Liver (tissue), 9 donors: ENCODE results near the gene HOXC6. TPM values are rescaled to one million over a fixed set of nuclear protein-coding genes. Genes with fewer than 3 reads are reported as not detected.

ENCODE experiments used
- DNase-seq: peaks from one replicate; pipeline ENCODE4 v3.0.0-alpha.2; 2017; ENCODE audit warnings: low spot score
- H3K27ac ChIP-seq, 2 donors: one replicate each; pipeline ENCODE4 v1.7.0; 2013; ENCODE audit warnings: inconsistent platforms in 2 of 2, low read length in 2 of 2, control low read depth in 1 of 2, low read depth in 1 of 2, mild to moderate bottlenecking in 1 of 2
- H3K27me3 ChIP-seq, 4 donors: one replicate each; pipeline versions ENCODE4 v1.6.1 to v1.7.0; 2013; ENCODE audit warnings: low read length in 3 of 4, inconsistent platforms in 1 of 4, mild to moderate bottlenecking in 1 of 4, moderate library complexity in 1 of 4; ENCODE audit not compliant: control insufficient read depth in 4 of 4, insufficient read depth in 4 of 4
- H3K36me3 ChIP-seq, 4 donors: one replicate each; pipeline versions ENCODE4 v1.6.1 to v1.7.0; 2013; ENCODE audit warnings: low read length in 3 of 4, mild to moderate bottlenecking in 3 of 4, low read depth in 1 of 4, moderate library complexity in 1 of 4; ENCODE audit not compliant: control insufficient read depth in 4 of 4, insufficient read depth in 3 of 4
- H3K4me1 ChIP-seq, 4 donors: one replicate each; pipeline versions ENCODE4 v1.6.1 to v1.7.0; 2013; ENCODE audit warnings: low read length in 3 of 4, mild to moderate bottlenecking in 3 of 4, moderate library complexity in 1 of 4; ENCODE audit not compliant: control insufficient read depth in 4 of 4, insufficient read depth in 4 of 4
- H3K4me3 ChIP-seq, 3 donors: one replicate each; pipeline versions ENCODE4 v1.6.1 to v1.7.0; 2013; ENCODE audit warnings: low read length in 3 of 3, control low read depth in 1 of 3, low read depth in 1 of 3, mild to moderate bottlenecking in 1 of 3
- H3K9ac ChIP-seq, 2 donors: one replicate each; pipeline ENCODE4 v1.7.0; 2013; ENCODE audit warnings: low read length in 2 of 2, mild to moderate bottlenecking in 2 of 2, moderate library complexity in 2 of 2, control low read depth in 1 of 2, low read depth in 1 of 2
- H3K9me3 ChIP-seq, 4 donors: one replicate each; pipeline versions ENCODE4 v1.6.1 to v1.7.0; 2013; ENCODE audit warnings: low read length in 3 of 4; ENCODE audit not compliant: control insufficient read depth in 4 of 4
- FOXA2 ChIP-seq: IDR thresholded peaks from 2 replicates; pipeline ENCODE4 v1.6.1; 2016; ENCODE audit warnings: antibody characterized with exemption
- GABPA ChIP-seq, 2 donors: IDR thresholded peaks in 1 of 2; conservative IDR thresholded peaks in 1 of 2; 2 replicates each; pipeline ENCODE4 v1.6.1; 2016; ENCODE audit warnings: antibody characterized with exemption in 2 of 2, mild to moderate bottlenecking in 1 of 2, moderate library complexity in 1 of 2
- HNF4G ChIP-seq: IDR thresholded peaks from 2 replicates; pipeline ENCODE4 v1.6.1; 2016; ENCODE audit warnings: antibody characterized with exemption
- JUND ChIP-seq, 2 donors: IDR thresholded peaks; 2 replicates each; pipeline ENCODE4 v1.6.1; 2016; ENCODE audit warnings: antibody characterized with exemption in 2 of 2
- NR2F2 ChIP-seq: IDR thresholded peaks from 2 replicates; pipeline ENCODE4 v1.6.1; 2016; ENCODE audit warnings: antibody characterized with exemption
- SP1 ChIP-seq: IDR thresholded peaks from 2 replicates; pipeline ENCODE4 v1.6.1; 2018; ENCODE audit warnings: antibody characterized with exemption, mild to moderate bottlenecking
- TAF1 ChIP-seq: conservative IDR thresholded peaks from 2 replicates; pipeline ENCODE4 v1.6.1; 2016; ENCODE audit warnings: antibody characterized with exemption, mild to moderate bottlenecking
- YY1 ChIP-seq: IDR thresholded peaks from 2 replicates; pipeline ENCODE4 v1.6.1; 2016; ENCODE audit warnings: antibody characterized with exemption, mild to moderate bottlenecking
- WGBS: extraction: QIAGEN DNeasy Blood & Tissue Kit; methylation state at CpG from one replicate; pipeline ENCODE4 v1.1.7; 2013; 5-methylcytosine and 5-hydroxymethylcytosine counted together
- polyA plus RNA-seq, 2 donors: library from polyadenylated mRNA; stranded (reverse) in 1 of 2; unstranded in 1 of 2; fragments of 200-250 nt in 1 of 2; fragments of >200 nt in 1 of 2; fragmentation: Nextera tagmentation in 1 of 2; extraction: Ambion mirVana in 1 of 2; gene quantifications; one replicate each; pipeline versions ENCODE4 v1.2.1 to v1.2.3, GENCODE V29; 2013 to 2015
- total RNA-seq, 2 donors: library from RNA; depleted of rRNA; stranded (reverse); fragments of >200 nt; gene quantifications; one replicate each; pipeline ENCODE4 v1.2.3, GENCODE V29; 2014
- TF ChIP-seq, protein P1 (sequence below): fragments of 150-350 bp; IDR thresholded peaks from 2 replicates; pipeline ENCODE4 v1.5.1; 2017; ENCODE audit warnings: improper control_type of control experiment, low read depth, low read length; ENCODE audit not compliant: missing input control
- TF ChIP-seq, protein P2 (sequence below): IDR thresholded peaks from 2 replicates; pipeline ENCODE4 v1.6.1; 2016; ENCODE audit warnings: antibody characterized with exemption
- TF ChIP-seq, protein P3 (sequence below): IDR thresholded peaks from 2 replicates; pipeline ENCODE4 v1.6.1; 2016; ENCODE audit warnings: antibody characterized with exemption
- TF ChIP-seq, protein P4 (sequence below): IDR thresholded peaks from 2 replicates; pipeline ENCODE4 v1.6.1; 2016; ENCODE audit warnings: antibody characterized with exemption, mild to moderate bottlenecking
- TF ChIP-seq, protein P5 (sequence below): IDR thresholded peaks from 2 replicates; pipeline ENCODE4 v1.6.1; 2016; ENCODE audit warnings: antibody characterized with exemption
- donor health status: healthy.
- donor health status: healthy.
- donor health status: healthy.
- donor health status: healthy.
- donor health status: healthy.

Gene HOXC6
- total and polyA plus RNA-seq, 4 donors, result 0.33 TPM; not detected in 3

DNA sequence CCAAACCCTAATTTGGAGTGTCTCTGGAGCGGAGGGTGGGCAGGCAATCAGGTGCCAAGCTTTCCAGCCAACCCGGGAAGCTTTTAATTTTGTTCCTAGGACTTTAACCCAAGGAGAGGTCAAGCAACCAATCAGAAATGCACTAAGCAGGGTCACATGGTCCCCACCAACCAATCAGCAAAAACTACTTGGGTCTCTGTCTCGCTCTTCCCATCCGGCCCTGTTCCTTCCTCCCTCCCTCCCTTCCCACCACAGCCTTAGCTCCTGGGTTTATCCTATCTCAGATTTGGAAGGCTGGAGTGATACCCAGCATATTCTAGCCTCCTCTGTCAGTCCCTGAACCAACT is 11.9 kb downstream of the HOXC6 start:
- no peaks in the 10 kb centered on the region for H3K9me3 ChIP-seq
- TF ChIP-seq FOXA2, result no peak
- TF ChIP-seq, protein P1, sequence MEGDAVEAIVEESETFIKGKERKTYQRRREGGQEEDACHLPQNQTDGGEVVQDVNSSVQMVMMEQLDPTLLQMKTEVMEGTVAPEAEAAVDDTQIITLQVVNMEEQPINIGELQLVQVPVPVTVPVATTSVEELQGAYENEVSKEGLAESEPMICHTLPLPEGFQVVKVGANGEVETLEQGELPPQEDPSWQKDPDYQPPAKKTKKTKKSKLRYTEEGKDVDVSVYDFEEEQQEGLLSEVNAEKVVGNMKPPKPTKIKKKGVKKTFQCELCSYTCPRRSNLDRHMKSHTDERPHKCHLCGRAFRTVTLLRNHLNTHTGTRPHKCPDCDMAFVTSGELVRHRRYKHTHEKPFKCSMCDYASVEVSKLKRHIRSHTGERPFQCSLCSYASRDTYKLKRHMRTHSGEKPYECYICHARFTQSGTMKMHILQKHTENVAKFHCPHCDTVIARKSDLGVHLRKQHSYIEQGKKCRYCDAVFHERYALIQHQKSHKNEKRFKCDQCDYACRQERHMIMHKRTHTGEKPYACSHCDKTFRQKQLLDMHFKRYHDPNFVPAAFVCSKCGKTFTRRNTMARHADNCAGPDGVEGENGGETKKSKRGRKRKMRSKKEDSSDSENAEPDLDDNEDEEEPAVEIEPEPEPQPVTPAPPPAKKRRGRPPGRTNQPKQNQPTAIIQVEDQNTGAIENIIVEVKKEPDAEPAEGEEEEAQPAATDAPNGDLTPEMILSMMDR, result no peak
- TF ChIP-seq, protein P2, sequence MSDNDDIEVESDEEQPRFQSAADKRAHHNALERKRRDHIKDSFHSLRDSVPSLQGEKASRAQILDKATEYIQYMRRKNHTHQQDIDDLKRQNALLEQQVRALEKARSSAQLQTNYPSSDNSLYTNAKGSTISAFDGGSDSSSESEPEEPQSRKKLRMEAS, result no peak
- no peak for TF ChIP-seq JUND (IDR thresholded peaks at IDR 0.05)
- no peak for TF ChIP-seq HNF4G
- TF ChIP-seq TAF1, result no peak
- TF ChIP-seq SP1, result no peak
- TF ChIP-seq, protein P3, sequence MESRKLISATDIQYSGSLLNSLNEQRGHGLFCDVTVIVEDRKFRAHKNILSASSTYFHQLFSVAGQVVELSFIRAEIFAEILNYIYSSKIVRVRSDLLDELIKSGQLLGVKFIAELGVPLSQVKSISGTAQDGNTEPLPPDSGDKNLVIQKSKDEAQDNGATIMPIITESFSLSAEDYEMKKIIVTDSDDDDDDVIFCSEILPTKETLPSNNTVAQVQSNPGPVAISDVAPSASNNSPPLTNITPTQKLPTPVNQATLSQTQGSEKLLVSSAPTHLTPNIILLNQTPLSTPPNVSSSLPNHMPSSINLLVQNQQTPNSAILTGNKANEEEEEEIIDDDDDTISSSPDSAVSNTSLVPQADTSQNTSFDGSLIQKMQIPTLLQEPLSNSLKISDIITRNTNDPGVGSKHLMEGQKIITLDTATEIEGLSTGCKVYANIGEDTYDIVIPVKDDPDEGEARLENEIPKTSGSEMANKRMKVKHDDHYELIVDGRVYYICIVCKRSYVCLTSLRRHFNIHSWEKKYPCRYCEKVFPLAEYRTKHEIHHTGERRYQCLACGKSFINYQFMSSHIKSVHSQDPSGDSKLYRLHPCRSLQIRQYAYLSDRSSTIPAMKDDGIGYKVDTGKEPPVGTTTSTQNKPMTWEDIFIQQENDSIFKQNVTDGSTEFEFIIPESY, result no peak
- TF ChIP-seq, protein P4, sequence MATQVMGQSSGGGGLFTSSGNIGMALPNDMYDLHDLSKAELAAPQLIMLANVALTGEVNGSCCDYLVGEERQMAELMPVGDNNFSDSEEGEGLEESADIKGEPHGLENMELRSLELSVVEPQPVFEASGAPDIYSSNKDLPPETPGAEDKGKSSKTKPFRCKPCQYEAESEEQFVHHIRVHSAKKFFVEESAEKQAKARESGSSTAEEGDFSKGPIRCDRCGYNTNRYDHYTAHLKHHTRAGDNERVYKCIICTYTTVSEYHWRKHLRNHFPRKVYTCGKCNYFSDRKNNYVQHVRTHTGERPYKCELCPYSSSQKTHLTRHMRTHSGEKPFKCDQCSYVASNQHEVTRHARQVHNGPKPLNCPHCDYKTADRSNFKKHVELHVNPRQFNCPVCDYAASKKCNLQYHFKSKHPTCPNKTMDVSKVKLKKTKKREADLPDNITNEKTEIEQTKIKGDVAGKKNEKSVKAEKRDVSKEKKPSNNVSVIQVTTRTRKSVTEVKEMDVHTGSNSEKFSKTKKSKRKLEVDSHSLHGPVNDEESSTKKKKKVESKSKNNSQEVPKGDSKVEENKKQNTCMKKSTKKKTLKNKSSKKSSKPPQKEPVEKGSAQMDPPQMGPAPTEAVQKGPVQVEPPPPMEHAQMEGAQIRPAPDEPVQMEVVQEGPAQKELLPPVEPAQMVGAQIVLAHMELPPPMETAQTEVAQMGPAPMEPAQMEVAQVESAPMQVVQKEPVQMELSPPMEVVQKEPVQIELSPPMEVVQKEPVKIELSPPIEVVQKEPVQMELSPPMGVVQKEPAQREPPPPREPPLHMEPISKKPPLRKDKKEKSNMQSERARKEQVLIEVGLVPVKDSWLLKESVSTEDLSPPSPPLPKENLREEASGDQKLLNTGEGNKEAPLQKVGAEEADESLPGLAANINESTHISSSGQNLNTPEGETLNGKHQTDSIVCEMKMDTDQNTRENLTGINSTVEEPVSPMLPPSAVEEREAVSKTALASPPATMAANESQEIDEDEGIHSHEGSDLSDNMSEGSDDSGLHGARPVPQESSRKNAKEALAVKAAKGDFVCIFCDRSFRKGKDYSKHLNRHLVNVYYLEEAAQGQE, result no peak
- TF ChIP-seq YY1, result no peak
- TF ChIP-seq, protein P5, sequence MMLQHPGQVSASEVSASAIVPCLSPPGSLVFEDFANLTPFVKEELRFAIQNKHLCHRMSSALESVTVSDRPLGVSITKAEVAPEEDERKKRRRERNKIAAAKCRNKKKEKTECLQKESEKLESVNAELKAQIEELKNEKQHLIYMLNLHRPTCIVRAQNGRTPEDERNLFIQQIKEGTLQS, result no peak
- no peaks in the 10 kb centered on the region for H3K4me1 ChIP-seq
- H3K36me3 ChIP-seq, result no peaks in the 10 kb centered on the region
- no peak for DNase-seq
- no peak overlapping the region for H3K4me3 ChIP-seq
- H3K27me3 ChIP-seq, result peaks cover 4 to 35% (median 8%) of the 10 kb centered on the region in 4 donors
- WGBS, result 38% methylated on average over 4 of the region's 4 CpGs
- no peak overlapping the region for H3K27ac ChIP-seq
- H3K9ac ChIP-seq, result no peak overlapping the region

DNA sequence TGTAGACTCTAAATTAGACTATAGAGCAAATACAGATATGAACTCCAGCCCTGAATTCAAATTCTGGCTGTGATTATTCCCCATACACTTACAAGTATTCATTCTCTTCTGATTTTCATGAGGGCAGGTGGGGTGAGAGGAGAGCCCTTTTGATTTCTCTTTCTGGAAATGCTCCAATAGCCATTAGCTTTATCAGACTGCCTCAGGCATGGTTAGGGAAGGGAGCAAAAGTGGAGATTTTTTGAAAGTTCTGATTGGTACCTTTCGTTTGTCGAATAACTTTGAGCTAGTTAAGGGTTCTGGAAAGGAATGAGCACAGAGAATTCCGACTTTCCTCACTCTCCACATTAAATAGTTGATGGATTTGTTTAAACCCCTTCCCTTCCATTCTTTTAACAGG is 12.4 kb downstream of the HOXC6 start:
- H3K9me3 ChIP-seq, result no peaks in the 10 kb centered on the region
- no peak overlapping the region for H3K4me3 ChIP-seq
- TF ChIP-seq NR2F2, result no peak
- no peak for TF ChIP-seq FOXA2
- TF ChIP-seq, protein P1, result no peak
- TF ChIP-seq, protein P2, result no peak
- no peak for TF ChIP-seq GABPA (IDR thresholded peaks at IDR 0.05 in 1 of 2, conservative IDR thresholded peaks at IDR 0.05 in 1 of 2)
- no peak overlapping the region for H3K9ac ChIP-seq
- WGBS, result 48% methylated on average over 3 of the region's 3 CpGs
- H3K36me3 ChIP-seq, result no peaks in the 10 kb centered on the region
- no peak for DNase-seq
- no peaks in the 10 kb centered on the region for H3K4me1 ChIP-seq
- peaks cover 5 to 35% (median 9%) of the 10 kb centered on the region in 4 donors for H3K27me3 ChIP-seq
- no peak overlapping the region for H3K27ac ChIP-seq
